SK-N-MC (cell line): Measurements from ENCODE around the gene GTF2IRD2.
"Not testable (repeated sequence)": the region's sequence is repeated elsewhere in the genome, so short reads cannot be mapped to it uniquely, and the experiment has no call there.

ENCODE experiments used
- EZH2 ChIP-seq: fragments of 200-600 bp; sonication (generic); IDR thresholded peaks from one replicate; pipeline ENCODE4 v1.6.1; 2017; ENCODE audit warnings: antibody characterized with exemption
- POLR2AphosphoS5 ChIP-seq: IDR thresholded peaks from 2 replicates; pipeline ENCODE4 v1.6.1; 2012; ENCODE audit warnings: mild to moderate bottlenecking, low read depth, low read length, borderline replicate concordance

DNA sequence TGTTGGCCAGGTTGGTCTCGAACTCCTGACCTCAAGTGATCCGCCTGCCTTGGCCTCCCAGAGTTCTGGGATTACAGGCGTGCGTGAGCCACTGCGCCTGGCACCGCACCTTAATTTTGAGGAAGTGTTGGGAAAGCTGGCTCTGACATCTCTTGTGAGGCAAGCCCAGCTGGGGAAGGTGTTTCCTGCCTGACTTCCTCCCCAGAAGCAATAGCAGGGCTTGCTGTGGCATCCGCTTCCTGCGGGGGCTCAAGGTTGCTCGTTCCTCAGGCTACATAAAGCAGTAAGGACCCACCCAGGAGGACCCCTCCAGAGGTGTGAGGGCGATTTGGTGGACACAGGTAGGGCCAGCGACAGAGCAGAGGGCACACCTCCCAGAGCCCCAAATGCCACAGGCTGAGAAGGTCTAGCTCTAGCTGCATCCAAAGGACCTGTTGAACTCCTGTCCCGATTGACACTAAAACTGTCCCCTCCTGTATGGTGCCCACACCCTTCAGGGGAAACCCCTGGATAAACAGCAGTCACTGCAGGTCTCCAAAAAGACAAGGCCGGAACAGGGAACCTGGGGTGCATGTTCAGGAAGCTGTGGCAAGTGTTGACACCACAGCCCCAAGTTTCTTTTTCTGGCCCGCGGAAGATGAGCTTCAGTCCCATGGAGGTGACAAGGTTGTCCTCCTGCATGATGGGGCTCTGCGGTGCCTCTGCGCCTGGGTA lies 86.0 kb downstream of the GTF2IRD2 start:
- TF ChIP-seq POLR2AphosphoS5, EZH2: not testable (repeated sequence)
